HepG2 (cell line): ENCODE results near the gene WNT3. TPM values are rescaled to one million over a fixed set of nuclear protein-coding genes. Genes with fewer than 3 reads are reported as not detected.

Source experiments
- CEBPG ChIP-seq: IDR thresholded peaks from 2 replicates; pipeline ENCODE4 v1.6.1; 2016
- DNMT3B ChIP-seq: conservative IDR thresholded peaks from 2 replicates; pipeline ENCODE4 v1.6.1; 2016; ENCODE audit warnings: missing biosample characterization, control low read depth
- E2F5 ChIP-seq: sonication (generic); formaldehyde crosslinking; conservative IDR thresholded peaks from 2 replicates; pipeline ENCODE4 v1.4.0; 2020; ENCODE audit warnings: missing genetic modification reagents
- FOXC1 ChIP-seq: sonication (generic); formaldehyde crosslinking; IDR thresholded peaks from 2 replicates; pipeline ENCODE4 v1.8.0; 2022; ENCODE audit warnings: mild to moderate bottlenecking, missing genetic modification reagents, borderline replicate concordance
- HDAC2 ChIP-seq: sonication (generic); formaldehyde crosslinking; IDR thresholded peaks from 2 replicates; pipeline ENCODE4 v1.4.0; 2020; ENCODE audit warnings: missing genetic modification reagents
- HNRNPL ChIP-seq: fragments of 200-400 bp; formaldehyde crosslinking; IDR thresholded peaks from 2 replicates; pipeline ENCODE4 v1.6.1; 2017; ENCODE audit warnings: mild to moderate bottlenecking, low read depth, low read length
- MIER3 ChIP-seq: IDR thresholded peaks from 2 replicates; pipeline ENCODE4 v1.6.1; 2016; ENCODE audit warnings: missing compliant biosample characterization, borderline replicate concordance
- MTA3 ChIP-seq: sonication (generic); formaldehyde crosslinking; IDR thresholded peaks from 2 replicates; pipeline ENCODE4 v1.4.0; 2020; ENCODE audit warnings: missing genetic modification reagents
- NR2F6 ChIP-seq, 2 experiments: IDR thresholded peaks; 2 replicates each; pipeline ENCODE4 v1.6.1; 2016; ENCODE audit warnings: antibody characterized with exemption in 1 of 2, mild to moderate bottlenecking in 1 of 2
- PBX2 ChIP-seq: IDR thresholded peaks from 2 replicates; pipeline ENCODE4 v1.6.1; 2016; ENCODE audit warnings: control low read depth
- RFX5 ChIP-seq: IDR thresholded peaks from 2 replicates; pipeline ENCODE4 v1.6.1; 2011; ENCODE audit warnings: low read depth, low read length, improper control_type of control experiment
- SALL1 ChIP-seq: sonication (generic); formaldehyde crosslinking; IDR thresholded peaks from 2 replicates; pipeline ENCODE4 v1.8.0; 2022; ENCODE audit warnings: mild to moderate bottlenecking, missing genetic modification reagents
- SAP130 ChIP-seq: IDR thresholded peaks from 2 replicates; pipeline ENCODE4 v1.6.1; 2016; ENCODE audit warnings: low read depth
- SP2 ChIP-seq: sonication (generic); formaldehyde crosslinking; IDR thresholded peaks from 2 replicates; pipeline ENCODE4 v1.5.1; 2020; ENCODE audit warnings: mild to moderate bottlenecking, missing genetic modification reagents
- THAP7 ChIP-seq: sonication (generic); formaldehyde crosslinking; IDR thresholded peaks from 2 replicates; pipeline ENCODE4 v1.8.1; 2023; ENCODE audit warnings: mild to moderate bottlenecking, missing genetic modification reagents
- ZBTB43 ChIP-seq: sonication (generic); formaldehyde crosslinking; conservative IDR thresholded peaks from 2 replicates; pipeline ENCODE4 v1.4.0; 2020; ENCODE audit warnings: missing genetic modification reagents
- ZGPAT ChIP-seq: IDR thresholded peaks from 2 replicates; pipeline ENCODE4 v1.6.1; 2016; ENCODE audit warnings: mild to moderate bottlenecking
- ZMYM4 ChIP-seq: sonication (generic); formaldehyde crosslinking; IDR thresholded peaks from 2 replicates; pipeline ENCODE4 v1.8.1; 2023; ENCODE audit warnings: mild to moderate bottlenecking, missing genetic modification reagents
- ZNF136 ChIP-seq: sonication (generic); formaldehyde crosslinking; IDR thresholded peaks from 2 replicates; pipeline ENCODE4 v1.8.1; 2022; ENCODE audit warnings: low read depth, mild to moderate bottlenecking, moderate library complexity, missing genetic modification reagents
- ZNF282 ChIP-seq: fragments of 450-650 bp; IDR thresholded peaks from 2 replicates; pipeline ENCODE4 v1.6.1; 2018; ENCODE audit not compliant: partially characterized antibody
- ZNF503 ChIP-seq: sonication (generic); formaldehyde crosslinking; IDR thresholded peaks from 2 replicates; pipeline ENCODE4 v1.4.0; 2020; ENCODE audit warnings: missing genetic modification reagents
- ZNF513 ChIP-seq: sonication (generic); formaldehyde crosslinking; conservative IDR thresholded peaks from 2 replicates; pipeline ENCODE4 v1.5.0; 2020; ENCODE audit warnings: missing genetic modification reagents
- polyA plus RNA-seq, 8 experiments: library from polyadenylated mRNA; depleted of rRNA in 3 of 8; stranded (reverse) in 7 of 8; unstranded in 1 of 8; fragments of >200 nt; fragmentation: Illumina TruSeq in 4 of 8; extraction: Trizol in 4 of 8; gene quantifications; 2 replicates each; pipeline versions ENCODE4 v1.2.1 to v1.2.3, GENCODE V29; 2011 to 2016; ENCODE audit warnings: low read depth in 4 of 8, missing spikeins in 1 of 8, mixed read lengths in 1 of 8; ENCODE audit not compliant: insufficient read depth in 1 of 8
- total RNA-seq, 5 experiments: library from RNA; depleted of rRNA; stranded (reverse); fragments of >200 nt; fragmentation: Illumina TruSeq; extraction: Trizol; gene quantifications; 2 replicates each; pipeline ENCODE4 v1.2.3, GENCODE V29; 2016; ENCODE audit warnings: low read depth in 1 of 5

The WNT3 gene
- total and polyA plus RNA-seq, 2 of the 13 experiments (the other 11 are each of a cell fraction or from before 2014, with no cell fraction given), result 8.5 to 10.3 TPM

- TF ChIP-seq ZNF503 (peak; percentile 62; the same call in 1 of the 2 replicates), MTA3 (no peak), SP2 (no peak), ZNF136 (CRISPR knock-in tag) (no peak), HDAC2 (CRISPR knock-in tag) (peak; percentile 65), HNRNPL (no peak), PBX2 (CRISPR knock-in tag) (peak; percentile 56), NR2F6 (IDR thresholded peaks at IDR 0.05) (no peak), NR2F6 (CRISPR knock-in tag; IDR thresholded peaks at IDR 0.05) (peak; percentile 45; the same call in 1 of the 2 replicates), SALL1 (CRISPR knock-in tag) (no peak; the same call in 1 of the 2 replicates), ZNF282 (no peak), ZNF513 (no peak), MIER3 (CRISPR knock-in tag) (0 out of 2 replicates have a peak, but pooled peaks have one; percentile 62), ZGPAT (CRISPR knock-in tag) (peak; percentile 50; the same call in 1 of the 2 replicates), FOXC1 (CRISPR knock-in tag) (no peak), ZBTB43 (0 out of 2 replicates have a peak, but pooled peaks have one; percentile 31), E2F5 (CRISPR knock-in tag) (no peak), SAP130 (CRISPR knock-in tag) (peak; percentile 79), DNMT3B (0 out of 2 replicates have a peak, but pooled peaks have one; percentile 53), ZMYM4 (peak; percentile 43; the same call in 1 of the 2 replicates), THAP7 (CRISPR knock-in tag) (no peak), RFX5 (no peak), CEBPG (CRISPR knock-in tag) (no peak)
Observed at GRCh38 chr17:46783031-46783593, 35.4 kb downstream of the WNT3 start (continued).
